ES-I3 (cell line): ENCODE results near the gene ROR2.

Experiments
- H3K36me3 ChIP-seq: 2 replicates; pipeline ENCODE4 v1.6.1; 2013; ENCODE audit warnings: mild to moderate bottlenecking, low read length, control low read depth, moderate library complexity; ENCODE audit not compliant: insufficient read depth
- H3K4me1 ChIP-seq: 2 replicates; pipeline ENCODE4 v1.6.1; 2013; ENCODE audit warnings: mild to moderate bottlenecking, control low read depth, low read length; ENCODE audit not compliant: insufficient read depth
- H3K9ac ChIP-seq: 2 replicates; pipeline ENCODE4 v1.6.1; 2013; ENCODE audit warnings: low read depth, mild to moderate bottlenecking, low read length, moderate library complexity
- H3K9me3 ChIP-seq: 2 replicates; pipeline ENCODE4 v1.6.1; 2013; ENCODE audit warnings: mild to moderate bottlenecking, low read length, moderate library complexity; ENCODE audit not compliant: control insufficient read depth, insufficient read depth

Gene ROR2

DNA sequence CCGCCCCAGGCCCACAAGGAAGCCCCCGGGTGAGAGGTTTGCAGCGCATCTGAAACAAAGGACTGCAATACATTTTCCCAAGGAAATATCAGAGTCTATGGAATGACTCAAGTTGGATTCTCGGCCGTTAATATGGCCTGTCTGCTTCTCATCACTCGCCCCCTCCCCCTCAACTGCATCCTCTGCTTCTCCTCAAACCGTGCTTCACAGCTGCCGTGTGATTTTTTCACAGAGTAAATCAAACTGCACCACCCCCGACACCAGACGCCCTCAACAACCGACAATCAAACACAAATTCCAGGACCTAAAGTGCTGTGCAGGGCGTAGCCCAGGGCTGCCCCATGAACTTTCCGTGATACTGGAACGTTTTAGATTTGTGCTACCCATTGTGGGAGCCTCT lies 176.9 kb downstream of the ROR2 start:
- H3K4me1 ChIP-seq = peaks cover 15% of the 10 kb centered on the region
- no peaks in the 10 kb centered on the region for H3K9me3 ChIP-seq
- H3K9ac ChIP-seq = no peak overlapping the region
- H3K36me3 ChIP-seq = no peaks in the 10 kb centered on the region

DNA sequence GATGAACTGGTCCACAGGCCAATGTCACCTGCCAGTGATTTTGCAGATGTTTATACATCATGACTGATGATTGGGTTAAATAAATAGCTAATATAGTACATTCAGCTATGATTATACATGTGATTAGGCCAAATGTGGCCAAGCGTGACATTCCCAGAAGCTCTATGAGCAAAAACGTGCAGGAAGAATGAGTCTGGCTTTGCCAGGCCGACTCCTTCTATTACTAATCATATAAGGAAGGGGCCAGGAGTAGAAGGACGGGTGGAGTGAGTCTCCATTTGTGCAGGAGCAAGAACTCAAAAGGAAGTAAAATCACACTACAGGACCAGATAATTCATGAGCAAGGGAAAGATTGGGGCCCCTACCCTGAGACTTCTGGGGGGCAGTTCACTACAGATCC lies 178.2 kb downstream of the ROR2 start:
- H3K4me1 ChIP-seq = peaks cover 15% of the 10 kb centered on the region
- no peaks in the 10 kb centered on the region for H3K36me3 ChIP-seq
- no peak overlapping the region for H3K9ac ChIP-seq
- no peaks in the 10 kb centered on the region for H3K9me3 ChIP-seq

DNA sequence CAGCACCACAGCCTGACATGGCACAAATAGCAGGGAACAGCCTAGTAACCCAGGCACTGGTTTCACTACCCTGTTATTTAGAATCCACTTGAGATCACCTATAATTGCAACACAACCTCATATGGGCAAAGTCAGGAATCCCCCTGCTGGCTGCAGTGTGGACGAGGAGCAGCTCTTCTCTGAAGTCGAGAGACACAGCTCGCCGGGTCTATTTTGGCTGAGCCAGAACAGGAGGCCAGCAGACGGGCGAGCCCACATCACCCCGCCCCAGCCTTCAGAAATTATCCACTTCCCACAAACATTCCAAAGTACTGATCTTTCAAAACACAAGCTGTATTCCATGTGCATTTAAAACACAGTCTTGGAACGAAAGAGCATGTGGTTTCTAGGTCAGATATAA lies 179.0 kb downstream of the ROR2 start:
- Histone ChIP-seq H3K4me1 (peaks cover 9% of the 10 kb centered on the region), H3K9ac (no peak overlapping the region), H3K36me3 (no peaks in the 10 kb centered on the region), H3K9me3 (no peaks in the 10 kb centered on the region)

DNA sequence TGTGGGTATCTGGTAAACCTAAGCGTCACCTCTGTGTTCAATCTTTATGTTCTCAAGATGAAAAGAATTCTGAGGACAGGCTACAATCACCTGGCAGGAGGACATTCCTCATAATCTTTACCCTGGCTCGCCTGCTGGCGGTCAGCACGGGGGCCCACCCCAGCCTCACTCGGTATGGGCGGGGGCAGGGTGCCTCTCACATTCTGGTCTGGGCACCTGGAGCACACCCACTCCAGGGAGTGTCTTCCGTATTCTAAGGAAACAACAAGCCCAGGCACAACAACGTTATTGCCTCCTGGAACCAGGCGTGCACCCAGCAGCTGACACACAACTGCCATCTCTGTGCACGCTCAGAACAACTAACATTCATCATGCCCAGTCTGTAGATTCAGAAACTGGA lies 179.8 kb downstream of the ROR2 start:
- Histone ChIP-seq H3K4me1 (peaks cover 8% of the 10 kb centered on the region), H3K9ac (no peak overlapping the region), H3K36me3 (no peaks in the 10 kb centered on the region), H3K9me3 (no peaks in the 10 kb centered on the region)

DNA sequence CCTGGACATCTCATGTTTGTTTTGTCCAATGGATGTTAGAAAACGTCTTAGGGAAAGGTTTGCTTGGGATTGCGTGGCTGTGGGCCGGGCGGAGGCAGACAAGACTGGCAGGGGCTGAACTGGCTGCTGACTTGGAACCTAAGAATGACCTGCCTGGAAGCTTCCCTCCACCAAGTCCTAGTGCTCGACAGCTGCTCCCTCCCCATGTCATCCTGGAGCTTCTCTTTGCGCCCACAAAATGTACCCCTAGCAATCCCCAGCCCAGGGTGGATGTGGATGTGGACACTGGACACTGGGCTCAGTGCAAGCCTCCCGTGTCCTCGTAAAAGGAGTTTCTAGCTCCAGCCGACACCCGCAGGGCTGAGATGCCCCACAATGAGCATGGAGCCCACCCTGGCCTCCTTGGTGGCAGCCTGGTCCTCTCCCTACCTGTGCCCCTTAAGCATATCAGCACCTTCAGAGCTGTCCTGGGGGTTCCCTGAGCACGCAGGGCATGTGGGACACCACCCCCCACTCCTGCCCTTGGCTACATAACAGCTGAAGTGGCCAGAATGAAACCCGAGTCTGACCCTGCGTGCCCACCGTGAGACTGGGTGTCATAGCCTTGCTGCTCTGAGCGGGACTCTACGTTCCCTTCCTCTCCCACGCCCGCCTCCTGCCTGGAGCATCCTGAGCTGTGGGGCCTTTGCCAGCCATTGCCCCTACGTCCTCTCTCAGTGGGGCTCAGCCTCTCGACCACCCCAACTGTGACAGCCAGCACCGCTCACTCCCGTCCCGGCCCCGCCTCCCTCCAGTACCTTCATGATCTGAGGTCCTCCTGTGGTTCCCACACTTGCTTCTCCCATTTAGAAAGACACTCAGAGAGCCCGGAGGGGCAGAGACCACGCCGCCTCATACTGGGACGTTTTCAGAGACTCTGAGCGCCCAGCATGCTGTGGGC lies 180.8 kb downstream of the ROR2 start:
- H3K4me1 ChIP-seq = peaks cover 8% of the 10 kb centered on the region
- H3K9ac ChIP-seq = no peak overlapping the region
- H3K36me3 ChIP-seq = no peaks in the 10 kb centered on the region
- no peaks in the 10 kb centered on the region for H3K9me3 ChIP-seq

DNA sequence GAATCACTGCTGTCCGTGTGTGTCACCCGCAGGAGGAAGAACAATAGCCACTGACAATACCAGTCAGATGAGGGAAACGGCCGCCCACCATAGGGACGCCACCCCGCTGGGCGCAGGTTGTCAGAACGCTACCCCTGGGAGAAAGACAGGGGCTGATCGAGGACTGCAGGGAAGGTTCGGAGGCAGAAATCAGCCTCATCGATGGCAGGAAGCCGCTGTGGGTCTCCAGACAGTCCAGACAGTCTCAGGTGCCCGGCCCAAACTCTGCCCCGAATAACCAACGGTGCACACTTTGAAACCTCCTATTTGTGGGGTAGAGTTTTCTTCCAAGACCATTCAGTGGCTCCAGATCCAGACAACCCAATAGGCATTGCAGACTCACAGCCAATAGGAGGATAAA lies 181.5 kb downstream of the ROR2 start:
- Histone ChIP-seq H3K9ac (no peak overlapping the region), H3K36me3 (no peaks in the 10 kb centered on the region), H3K9me3 (no peaks in the 10 kb centered on the region), H3K4me1 (peaks cover 8% of the 10 kb centered on the region)

DNA sequence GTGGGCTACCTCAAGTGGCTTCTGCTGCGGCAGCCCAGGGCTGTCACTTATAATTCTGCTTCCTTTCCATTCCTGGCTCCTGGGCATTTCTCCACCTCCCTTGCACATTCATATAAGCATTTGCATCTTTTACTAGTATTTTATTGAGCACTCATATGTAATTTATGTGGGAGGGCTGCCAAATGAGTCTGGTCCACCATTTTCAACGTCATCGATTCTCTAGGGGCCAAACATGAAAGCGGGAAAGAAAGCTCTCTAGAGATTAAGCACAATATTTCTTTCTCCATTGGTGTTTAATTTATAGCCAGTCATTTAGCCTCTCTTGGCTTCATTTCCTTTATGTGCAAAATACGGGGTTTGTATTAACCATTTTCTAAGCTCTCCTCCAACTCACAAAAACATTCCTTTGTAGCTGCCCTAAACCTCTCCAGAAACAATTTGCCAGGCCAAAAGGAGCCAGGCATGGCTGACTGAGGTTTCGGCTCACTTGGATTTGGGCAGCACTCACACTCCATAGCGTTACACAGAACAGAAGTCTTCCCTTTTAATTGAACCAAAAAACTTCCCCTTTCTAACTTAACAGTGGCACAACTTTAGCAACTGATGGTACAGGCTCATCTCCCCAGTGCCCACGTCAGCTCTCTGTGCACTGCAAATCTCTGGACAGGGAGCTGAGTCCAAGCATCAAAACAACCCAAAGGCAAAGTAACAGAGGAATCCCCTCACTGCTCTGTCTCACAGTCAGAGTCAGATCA lies 183.5 kb downstream of the ROR2 start:
- H3K9me3 ChIP-seq = no peaks in the 10 kb centered on the region

DNA sequence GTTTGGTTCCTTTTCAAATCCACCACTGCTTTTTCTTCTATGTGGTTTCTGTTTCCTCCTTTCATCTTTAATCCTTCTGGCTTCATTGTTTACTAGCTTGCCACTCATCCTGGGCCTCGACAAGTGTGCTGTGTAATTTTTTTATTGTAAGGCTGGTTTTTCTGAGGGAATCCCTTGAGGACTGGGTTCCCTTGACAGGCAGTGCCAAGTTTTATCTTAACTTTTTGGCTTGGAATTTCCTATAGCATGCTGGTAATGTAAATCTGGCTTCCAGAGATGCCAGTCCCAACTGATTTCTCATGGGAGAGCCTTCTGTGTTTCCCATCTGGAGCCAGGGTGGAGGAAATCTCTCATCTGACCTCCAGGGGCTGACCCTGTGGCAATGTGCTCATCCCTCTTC lies 184.7 kb downstream of the ROR2 start:
- Histone ChIP-seq H3K4me1 (0 out of 2 replicates have a peak, but pooled peaks cover 2% of the 10 kb centered on the region), H3K9ac (no peak overlapping the region), H3K9me3 (no peaks in the 10 kb centered on the region)

More for the DNA sequence above, 183.5 kb downstream of the ROR2 start:
- H3K9ac ChIP-seq = no peak overlapping the region
- H3K36me3 ChIP-seq = no peaks in the 10 kb centered on the region
- peaks cover 8% of the 10 kb centered on the region; the same call in 1 of the 2 replicates for H3K4me1 ChIP-seq

DNA sequence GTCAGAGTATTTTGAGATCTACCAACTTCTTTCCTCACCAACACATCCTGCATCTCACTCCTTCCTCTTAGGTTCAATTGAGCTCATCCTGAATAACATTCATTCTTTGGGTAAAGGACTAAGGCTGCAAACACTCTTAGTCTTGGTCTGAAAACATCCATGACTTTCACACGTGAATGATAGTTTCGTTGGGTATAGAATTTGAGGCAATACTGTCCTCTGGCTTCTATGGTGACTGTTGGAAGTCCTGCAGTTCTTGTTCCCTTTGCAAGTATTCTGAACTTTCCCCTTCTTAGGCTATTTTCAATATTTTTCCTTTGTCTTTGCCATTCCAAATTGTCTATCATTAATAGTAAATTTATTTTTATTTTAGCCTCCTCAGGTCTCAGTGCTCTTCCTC lies 185.4 kb downstream of the ROR2 start:
- Histone ChIP-seq H3K9me3 (no peaks in the 10 kb centered on the region), H3K36me3 (no peaks in the 10 kb centered on the region), H3K9ac (no peak overlapping the region), H3K4me1 (no peaks in the 10 kb centered on the region)

More for the DNA sequence above, 184.7 kb downstream of the ROR2 start:
- H3K36me3 ChIP-seq = no peaks in the 10 kb centered on the region

DNA sequence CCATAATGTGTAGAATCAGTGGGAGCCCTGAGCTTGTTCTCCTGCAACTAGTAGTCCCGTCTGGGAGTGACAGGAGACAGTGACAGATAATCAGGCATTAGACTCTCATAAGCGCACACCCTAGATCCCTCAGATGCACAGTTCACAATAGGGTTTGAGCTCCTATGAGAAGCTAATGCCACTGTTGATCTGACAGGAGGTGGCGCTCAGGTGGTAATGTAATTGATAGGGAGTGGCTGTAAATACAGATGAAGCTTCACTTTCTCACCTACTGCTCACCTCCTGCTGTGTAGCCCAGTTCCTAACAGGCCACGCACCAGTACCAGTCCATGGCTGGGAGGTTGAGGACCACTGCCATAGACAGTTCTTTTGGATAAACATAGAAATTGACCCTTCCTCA lies 188.7 kb downstream of the ROR2 start:
- H3K4me1 ChIP-seq = peaks cover under 1% of the 10 kb centered on the region; the same call in 1 of the 2 replicates

DNA sequence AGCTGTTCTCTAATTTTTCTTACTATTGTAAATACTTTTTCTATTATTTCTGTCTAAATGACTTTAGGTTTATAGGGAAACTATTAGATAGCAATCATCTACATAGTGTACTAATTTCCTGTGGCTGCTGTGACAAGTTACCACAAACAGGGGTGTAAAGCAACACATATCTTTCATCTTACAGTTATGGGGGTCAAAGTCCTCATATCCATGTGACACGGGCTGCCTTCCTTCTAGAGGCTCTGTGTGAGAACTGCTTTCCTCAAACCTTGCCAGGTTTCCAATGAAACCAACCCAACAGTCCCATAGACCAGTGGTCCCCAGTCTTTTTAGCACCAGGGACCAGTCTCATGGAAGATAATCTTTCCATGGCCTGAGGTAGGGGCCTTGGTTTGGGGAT lies 189.1 kb downstream of the ROR2 start:
- Histone ChIP-seq H3K9me3 (no peaks in the 10 kb centered on the region), H3K9ac (no peak overlapping the region), H3K4me1 (peaks cover 6% of the 10 kb centered on the region; the same call in 1 of the 2 replicates), H3K36me3 (no peaks in the 10 kb centered on the region)

More for the DNA sequence above, 188.7 kb downstream of the ROR2 start:
- H3K9ac ChIP-seq = no peak overlapping the region
- no peaks in the 10 kb centered on the region for H3K9me3 ChIP-seq
- H3K36me3 ChIP-seq = no peaks in the 10 kb centered on the region

DNA sequence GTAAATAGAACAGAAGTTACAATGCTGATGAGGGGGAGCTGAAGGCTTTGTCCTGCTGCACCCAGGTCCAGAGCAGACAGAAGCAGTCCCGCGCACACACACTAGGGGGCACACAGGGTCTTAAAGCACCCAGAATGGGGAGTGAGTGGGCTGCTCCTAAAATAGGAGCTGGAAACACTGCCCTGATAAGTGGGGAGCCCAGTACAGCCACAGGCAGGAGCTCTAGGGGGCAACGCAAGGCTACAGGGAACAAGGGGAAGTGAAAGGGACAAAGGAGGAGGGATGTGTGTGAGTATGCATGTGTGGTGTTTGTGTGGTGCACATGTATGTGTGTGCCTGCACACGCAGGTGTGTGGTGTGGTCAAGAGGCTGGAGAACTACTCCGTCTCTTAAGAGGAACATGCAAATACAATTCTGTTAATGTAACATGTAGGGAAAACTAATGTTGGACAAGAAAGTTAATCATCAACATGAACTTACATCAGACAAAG lies 191.5 kb downstream of the ROR2 start:
- no peaks in the 10 kb centered on the region for H3K9me3 ChIP-seq
- no peak overlapping the region for H3K9ac ChIP-seq
- peaks cover 3% of the 10 kb centered on the region; the same call in 1 of the 2 replicates for H3K36me3 ChIP-seq
- H3K4me1 ChIP-seq = peaks cover 6% of the 10 kb centered on the region; the same call in 1 of the 2 replicates

DNA sequence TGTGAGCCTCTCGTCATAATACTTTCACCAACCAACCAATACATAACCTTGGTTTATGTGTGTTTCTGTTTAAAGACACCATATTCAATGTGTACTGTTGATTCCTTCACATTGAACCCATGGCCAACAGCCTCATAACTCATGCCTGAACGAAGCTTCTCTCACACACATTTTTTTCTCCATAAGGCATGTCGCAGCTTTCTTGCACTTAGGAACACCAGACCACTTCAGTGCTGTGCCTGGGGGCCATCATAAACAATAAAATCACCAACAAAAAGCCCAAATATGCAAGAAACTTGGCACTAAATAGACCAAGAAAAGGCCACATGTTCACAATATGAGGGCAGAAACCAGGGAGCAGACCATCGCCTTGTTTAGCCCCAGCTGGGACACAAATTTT lies 192.2 kb downstream of the ROR2 start:
- H3K9ac ChIP-seq = no peak overlapping the region

DNA sequence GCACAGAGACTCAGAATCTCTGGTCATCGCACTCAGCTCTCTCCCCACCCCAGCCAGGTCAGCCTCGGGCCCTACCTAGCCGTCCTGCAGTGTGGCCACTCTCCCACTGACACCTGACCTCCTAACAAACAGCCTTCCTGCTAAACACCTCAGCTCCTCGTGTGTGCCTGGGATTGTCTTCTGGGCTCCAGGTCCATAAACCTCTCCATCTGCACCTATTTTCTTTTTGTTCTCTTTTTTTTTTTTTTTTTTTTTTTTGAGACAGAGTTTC lies 193.6 kb downstream of the ROR2 start:
- Histone ChIP-seq H3K4me1 (peaks cover 6% of the 10 kb centered on the region; the same call in 1 of the 2 replicates), H3K36me3 (peaks cover 3% of the 10 kb centered on the region; the same call in 1 of the 2 replicates), H3K9me3 (no peaks in the 10 kb centered on the region), H3K9ac (no peak overlapping the region)

More for the DNA sequence above, 192.2 kb downstream of the ROR2 start:
- peaks cover 3% of the 10 kb centered on the region; the same call in 1 of the 2 replicates for H3K36me3 ChIP-seq
- H3K9me3 ChIP-seq = no peaks in the 10 kb centered on the region
- peaks cover 6% of the 10 kb centered on the region; the same call in 1 of the 2 replicates for H3K4me1 ChIP-seq
